Stimulated activated CD4-positive, alpha-beta T cell treated with anti-CD3 and anti-CD28 coated beads, Interleukin-1b, Interleukin-23, amount 100 ng/mL, for 24 hours (primary cell): ENCODE results near the gene SYK.

Source experiments
- DNase-seq, 4 experiments: peaks; one replicate each; pipeline ENCODE4 v3.0.0-alpha.2; 2020; ENCODE audit warnings: low read depth in 4 of 4, low spot score in 1 of 4

Gene SYK

DNA sequence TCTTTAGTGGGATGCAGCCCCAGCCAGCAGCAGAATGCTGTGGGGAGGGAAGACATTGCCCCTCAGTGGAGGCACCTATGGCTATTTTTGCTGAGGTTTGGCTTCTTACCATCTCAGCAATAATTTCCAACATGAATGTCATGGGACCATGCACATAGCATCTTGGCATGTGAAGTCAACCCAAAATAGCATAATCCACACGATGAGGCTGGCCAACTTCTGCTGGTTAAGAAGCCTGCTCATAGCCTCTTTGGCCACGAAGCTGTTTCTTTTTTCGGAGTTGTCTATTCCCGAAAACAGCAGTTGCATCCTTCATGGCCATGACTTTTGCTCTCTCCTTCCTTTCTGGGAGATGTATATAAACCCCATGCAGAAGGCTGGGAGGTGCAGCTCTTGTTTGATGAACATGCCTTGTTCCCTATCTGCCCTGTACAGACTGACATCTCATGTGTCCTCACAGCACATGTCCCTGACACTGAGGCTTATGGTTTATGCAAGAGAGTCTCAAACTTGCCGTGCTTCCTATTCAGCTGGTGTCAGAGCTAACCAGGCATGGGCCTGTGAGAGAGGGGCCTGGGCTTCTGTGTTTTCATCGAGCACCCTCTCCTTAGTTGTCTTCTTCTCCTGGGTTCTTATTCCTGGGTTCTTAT is 45.3 kb downstream of the SYK start:
- DNase-seq = no peak

DNA sequence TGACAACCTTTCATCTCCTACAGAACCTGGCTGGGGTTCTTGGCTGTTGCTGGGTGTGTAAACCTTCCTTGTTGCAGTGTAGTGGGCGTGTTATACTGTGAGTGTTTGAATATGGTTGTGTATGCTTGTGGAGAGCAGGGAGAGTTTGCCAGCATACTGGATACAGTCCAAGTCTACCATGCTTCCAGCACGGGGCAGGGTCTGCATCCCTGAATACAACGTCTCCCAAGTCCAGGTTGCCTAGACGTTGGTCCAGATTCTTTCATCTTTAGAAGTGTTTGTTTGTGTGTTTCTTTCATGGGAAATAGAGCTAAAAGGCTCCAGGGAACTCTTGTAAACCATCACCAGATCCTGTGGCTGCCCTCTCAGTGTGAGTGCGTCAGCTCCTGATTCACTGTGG is 46.4 kb downstream of the SYK start:
- no peak for DNase-seq

GRCh38 chr9:90848866-90849265 is 47.2 kb downstream of the SYK start:
- no peak for DNase-seq

GRCh38 chr9:90851444-90851843 is 49.8 kb downstream of the SYK start:
- DNase-seq = no peak

DNA sequence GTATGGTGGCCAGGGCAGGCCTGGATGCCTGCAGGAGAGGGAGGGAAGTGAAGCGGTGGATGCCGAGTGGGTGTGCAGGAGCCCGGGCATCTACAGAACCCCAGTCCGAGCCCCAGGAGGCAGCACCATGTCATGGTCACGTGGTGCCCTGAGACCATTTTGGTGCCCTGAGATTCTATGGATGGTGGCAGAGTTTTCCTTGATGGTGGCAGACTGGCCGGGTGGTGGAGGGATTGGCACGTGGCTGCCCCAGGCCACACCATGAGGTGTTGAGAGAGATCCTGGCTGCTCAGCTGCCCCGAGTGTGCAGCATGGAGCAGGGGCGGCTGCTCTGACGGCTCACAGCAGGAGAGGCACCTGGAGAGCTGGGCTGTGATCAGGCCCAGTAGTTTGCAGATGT is 52.3 kb downstream of the SYK start:
- DNase-seq = no peak

DNA sequence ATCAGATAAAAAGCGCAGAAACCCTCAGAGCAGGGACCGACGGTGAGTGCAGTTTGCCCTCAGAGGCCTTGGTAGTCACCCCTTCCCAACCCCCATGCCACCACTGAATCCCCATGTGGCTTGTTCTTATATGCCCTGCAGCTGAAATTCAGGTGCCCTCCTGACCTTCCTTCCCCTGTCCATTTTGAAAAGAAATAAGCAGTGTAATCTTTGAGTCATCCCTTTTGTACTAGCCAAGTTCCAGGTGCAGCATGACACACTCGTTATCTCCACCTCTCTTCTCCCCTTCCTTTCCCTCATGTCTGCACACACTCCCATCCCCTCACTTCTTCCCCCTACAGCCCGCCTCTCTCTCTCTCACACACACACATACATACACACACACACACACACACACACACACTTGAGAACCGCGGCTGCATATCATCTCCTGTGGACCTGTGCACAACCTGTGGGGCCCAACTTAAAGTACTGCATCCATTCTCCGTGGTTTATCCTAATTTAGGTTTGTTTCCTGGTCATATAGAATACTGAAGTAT is 53.1 kb downstream of the SYK start:
- no peak for DNase-seq

- no peak for DNase-seq
These were observed 53.7 kb downstream of the SYK start for GRCh38 chr9:90855208-90855902.

DNA sequence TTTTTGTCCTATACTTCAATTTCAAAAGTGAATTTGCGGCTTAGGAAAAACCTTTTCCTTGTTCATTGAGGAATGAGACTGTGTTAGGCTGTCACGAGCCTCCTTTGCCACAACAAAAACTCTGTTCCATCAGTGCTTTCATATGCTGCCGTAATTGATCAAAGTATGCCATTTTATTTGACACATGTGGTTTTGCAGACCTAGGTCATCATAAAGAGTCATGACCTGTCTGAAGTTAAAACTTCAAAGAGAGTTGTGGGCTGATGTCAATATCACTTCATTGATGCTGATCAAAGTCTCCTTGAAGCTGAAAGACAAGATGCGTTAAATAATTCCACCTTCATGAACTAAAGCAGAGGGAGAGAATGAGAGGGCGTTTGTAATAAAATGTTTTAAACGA is 55.5 kb downstream of the SYK start:
- DNase-seq = no peak

DNA sequence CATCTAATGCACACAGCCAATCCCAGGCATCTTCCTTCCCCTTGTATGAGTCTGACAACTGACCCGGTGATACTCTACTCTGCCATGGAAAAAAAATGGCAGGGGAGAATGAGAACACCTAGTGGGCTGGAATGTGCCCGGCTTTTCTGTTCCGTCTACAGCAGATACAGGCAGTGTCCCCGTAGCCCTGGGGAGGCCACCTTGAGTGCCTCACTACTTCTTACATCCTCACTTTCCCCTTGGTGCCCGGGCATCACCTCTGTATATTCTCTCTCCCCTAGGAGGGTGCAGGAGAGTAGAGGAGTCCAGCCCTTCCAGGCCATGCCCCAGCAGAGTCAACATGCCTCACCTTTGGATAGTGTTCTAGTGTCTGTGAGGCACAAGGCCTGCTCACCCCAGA is 56.2 kb downstream of the SYK start:
- DNase-seq = no peak

DNA sequence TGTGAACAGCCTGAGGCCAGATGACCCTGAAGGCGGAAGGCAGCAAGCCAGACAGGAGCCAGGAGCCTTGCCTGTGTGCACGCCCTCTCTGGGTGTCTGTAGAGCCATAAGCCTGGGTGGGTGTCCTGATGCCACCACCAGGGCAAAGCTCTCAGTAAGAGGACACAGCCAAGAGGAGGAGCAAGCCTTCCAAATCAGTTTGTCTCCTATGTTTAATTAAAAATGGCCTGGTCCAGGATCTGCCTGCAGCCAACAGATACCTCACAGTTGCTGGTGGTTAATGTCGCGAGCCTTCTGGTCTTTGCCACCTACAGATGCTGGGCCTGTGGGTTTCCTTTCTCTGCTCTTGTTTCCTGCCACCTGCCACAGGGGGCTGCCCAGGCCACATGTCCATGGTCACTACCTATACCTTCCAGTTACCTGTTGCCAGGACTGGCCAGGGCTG is 56.9 kb downstream of the SYK start:
- DNase-seq = no peak

DNA sequence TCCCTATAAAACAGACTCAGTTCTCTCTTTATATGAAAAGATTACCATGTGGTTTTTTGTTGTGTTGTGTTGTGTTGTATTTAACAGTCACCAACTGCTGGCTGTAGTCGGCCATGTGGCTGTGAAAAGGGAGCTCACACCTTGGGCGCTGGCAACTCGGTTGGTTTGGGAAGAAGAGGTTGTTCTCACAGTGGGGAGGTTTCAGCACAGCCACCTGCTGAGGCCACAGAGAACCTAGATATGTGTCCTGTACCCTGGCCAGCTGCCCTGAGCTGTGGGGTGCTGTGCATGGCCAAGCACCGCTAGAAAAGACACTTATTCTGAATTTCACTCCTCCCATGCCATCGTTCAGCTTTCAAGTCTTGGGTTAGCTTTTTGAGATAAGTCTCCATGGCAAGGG is 58.8 kb downstream of the SYK start:
- DNase-seq = no peak

DNA sequence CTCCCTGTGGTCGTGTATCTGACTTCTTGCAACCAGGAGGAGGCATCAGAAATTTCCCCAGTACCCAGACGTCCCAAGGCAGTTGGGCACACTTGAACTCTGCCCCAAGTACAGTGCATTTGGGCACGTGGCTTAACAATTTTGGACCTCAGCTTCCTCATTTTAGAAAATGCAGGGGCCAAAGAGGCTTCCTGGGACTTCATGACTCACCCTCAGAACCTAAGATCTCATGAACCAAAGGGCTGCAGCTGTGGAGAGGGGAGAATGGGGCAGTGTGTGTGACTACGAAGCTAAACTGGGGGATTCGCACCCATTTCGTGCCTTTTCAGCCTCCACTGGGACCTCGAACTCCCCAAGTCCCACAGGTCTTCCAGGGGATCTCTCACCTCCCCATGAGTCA is 59.2 kb downstream of the SYK start:
- DNase-seq = no peak

DNA sequence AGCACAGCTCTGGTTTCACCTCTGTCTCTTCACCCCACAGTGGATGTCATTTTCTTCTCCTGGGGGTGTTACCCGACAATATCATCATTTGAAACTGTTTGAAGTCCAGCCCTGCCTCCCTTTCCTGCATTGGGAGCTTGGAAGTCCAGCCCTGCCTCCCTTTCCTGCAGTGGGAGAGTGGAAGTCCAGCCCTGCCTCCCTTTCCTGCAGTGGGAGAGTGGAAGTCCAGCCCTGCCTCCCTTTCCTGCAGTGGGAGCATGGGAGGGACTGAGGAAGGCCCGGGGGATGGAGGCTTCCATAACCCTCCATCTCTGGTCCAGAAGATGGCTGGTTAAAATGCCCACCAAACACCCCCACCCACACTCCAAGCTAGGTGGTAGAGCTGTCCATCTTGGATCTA is 59.8 kb downstream of the SYK start:
- DNase-seq = no peak

DNA sequence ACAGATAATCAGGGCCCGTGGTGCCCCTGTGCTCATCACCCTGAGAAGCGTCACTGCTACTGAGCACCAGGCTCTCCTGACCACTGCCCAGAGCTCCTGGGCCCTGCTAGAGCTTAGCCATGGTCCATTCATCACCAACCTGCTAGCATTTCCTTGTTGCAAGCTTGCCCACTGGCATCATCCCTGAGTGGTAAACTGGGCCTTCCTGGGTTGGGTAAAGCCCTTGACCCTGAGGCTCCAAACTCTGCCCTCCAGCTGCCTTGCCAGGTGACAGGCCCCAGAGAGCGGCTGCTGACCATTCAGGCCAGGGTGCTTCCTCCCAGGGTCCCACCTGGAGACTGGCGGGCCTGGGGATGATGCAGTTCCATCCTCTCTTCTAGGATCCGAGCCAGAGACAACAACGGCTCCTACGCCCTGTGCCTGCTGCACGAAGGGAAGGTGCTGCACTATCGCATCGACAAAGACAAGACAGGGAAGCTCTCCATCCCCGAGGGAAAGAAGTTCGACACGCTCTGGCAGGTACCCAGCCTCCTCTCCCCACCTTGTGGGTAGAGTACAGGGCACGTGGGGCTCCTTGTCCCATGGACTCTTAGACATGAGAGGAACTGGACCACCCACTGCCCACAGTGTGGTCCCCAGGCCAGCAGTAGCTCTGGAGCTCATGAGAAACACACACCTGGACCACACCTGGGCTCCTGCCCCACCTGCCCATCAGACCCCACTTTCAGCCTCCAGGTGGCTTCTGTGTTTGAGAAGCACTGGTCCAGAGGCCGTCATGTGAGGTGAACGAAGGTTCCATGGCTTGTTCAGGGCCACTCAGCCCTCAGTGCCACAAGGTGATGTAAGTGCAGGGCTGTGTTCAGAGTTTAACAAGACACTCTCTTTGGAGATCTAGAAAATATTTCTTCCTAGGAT is 60.5 kb downstream of the SYK start:
- no peak for DNase-seq

GRCh38 chr9:90864779-90865178 is 63.2 kb downstream of the SYK start:
- DNase-seq = no peak

- DNase-seq = no peak
These were observed 65.5 kb downstream of the SYK start for GRCh38 chr9:90867101-90867500.

- no peak for DNase-seq
These were observed 66.9 kb downstream of the SYK start for GRCh38 chr9:90868555-90868954.

DNA sequence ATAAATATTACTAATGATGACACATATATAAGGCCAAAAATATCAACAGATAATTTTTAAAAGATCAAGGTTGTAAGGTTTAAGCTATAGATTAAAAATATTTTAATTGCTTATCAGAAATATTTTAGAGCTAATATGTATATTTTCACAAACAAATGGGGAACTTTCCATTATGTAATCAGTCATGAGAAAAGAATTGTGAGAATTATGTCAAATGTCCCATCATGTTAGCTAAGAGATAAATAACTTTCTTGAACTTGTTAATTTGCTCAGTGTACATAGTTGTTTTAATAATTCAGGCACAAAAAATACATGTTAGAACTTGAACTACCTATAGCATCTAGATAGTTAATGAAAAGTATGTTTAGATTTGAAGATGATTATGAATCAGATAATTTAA is 67.7 kb downstream of the SYK start:
- no peak for DNase-seq

- DNase-seq = peak in 2 of 4 experiments; percentile 11 to 13
These were observed 69.2 kb downstream of the SYK start for GRCh38 chr9:90870621-90871326.

GRCh38 chr9:90871327-90871935 is 69.8 kb downstream of the SYK start:
- DNase-seq = no peak

DNA sequence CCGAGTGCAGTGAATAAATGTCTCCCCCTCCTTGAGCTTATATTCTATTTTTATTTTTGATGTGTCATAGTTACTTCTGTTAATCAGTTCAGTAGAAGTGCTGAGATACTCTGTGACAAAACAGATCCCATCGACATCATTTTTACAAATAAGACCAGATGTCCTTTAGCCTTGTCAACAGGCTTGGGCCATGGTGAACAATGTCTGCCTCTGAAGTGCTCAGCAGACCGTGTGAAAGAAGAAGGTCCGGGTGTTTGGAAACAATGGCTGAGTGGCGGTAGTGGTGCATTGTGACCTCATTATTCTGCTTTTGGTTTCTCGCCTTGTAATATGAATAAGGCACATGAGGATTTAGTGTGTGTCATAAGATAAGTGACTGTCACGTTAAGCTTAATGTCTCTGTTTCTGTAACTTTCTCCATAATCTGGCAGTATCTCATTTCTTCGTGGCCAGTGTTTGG is 71.2 kb downstream of the SYK start:
- no peak for DNase-seq
